Measurements from ENCODE around the gene AK2.

GRCh38 chr1:33004613-33005012 is 32.1 kb downstream of the AK2 start:
- TF ChIP-seq CTCF (conservative IDR thresholded peaks at IDR 0.05) (no peak), ZFX (IDR thresholded peaks at IDR 0.05) (no peak)
